CD1c-positive myeloid dendritic cell (primary cell): Measurements from ENCODE around the gene UBE2M.
"Not testable (repeated sequence)": the region's sequence is repeated elsewhere in the genome, so short reads cannot be mapped to it uniquely, and the experiment has no call there.

Experiments used
- DNase-seq: peaks from one replicate; pipeline ENCODE4 v3.0.0-alpha.2; 2016; ENCODE audit errors: extremely low spot score

The UBE2M gene

GRCh38 chr19:58558066-58558622 lies at the start of gene UBE2M:
UBE2M (minus strand) TSS chr19:58558611; CDS start chr19:58558381, 230 bp downstream.
- DNase-seq, result peak; percentile 49

- not testable (repeated sequence) for DNase-seq
These were observed 48.8 kb upstream of the UBE2M start for GRCh38 chr19:58607213-58607612.

GRCh38 chr19:58606251-58606896 lies 48.0 kb upstream of the UBE2M start:
- not testable (repeated sequence) for DNase-seq

- no peak for DNase-seq
These were observed 27.8 kb upstream of the UBE2M start for GRCh38 chr19:58586133-58586765.

GRCh38 chr19:58585442-58586132 lies 27.2 kb upstream of the UBE2M start:
- DNase-seq, result no peak

GRCh38 chr19:58584498-58585441 lies 26.4 kb upstream of the UBE2M start:
- no peak for DNase-seq

GRCh38 chr19:58582985-58583384 lies 24.6 kb upstream of the UBE2M start:
- DNase-seq, result no peak

GRCh38 chr19:58581227-58582141 lies 23.1 kb upstream of the UBE2M start:
- DNase-seq, result peak; percentile 93

- DNase-seq, result no peak
These were observed 21.2 kb upstream of the UBE2M start for GRCh38 chr19:58579473-58580142.

- no peak for DNase-seq
These were observed 19.9 kb upstream of the UBE2M start for GRCh38 chr19:58578012-58578925.

GRCh38 chr19:58577581-58577980 lies 19.2 kb upstream of the UBE2M start:
- DNase-seq, result not testable (repeated sequence)

GRCh38 chr19:58575183-58576041 lies 17.0 kb upstream of the UBE2M start:
- DNase-seq, result peak; percentile 95

- DNase-seq, result no peak
These were observed 15.3 kb upstream of the UBE2M start for GRCh38 chr19:58573658-58574164.

GRCh38 chr19:58572818-58573657 lies 14.6 kb upstream of the UBE2M start, which contains the start of gene MZF1:
MZF1 (minus strand) TSS chr19:58573335; CDS start chr19:58571389, 1,946 bp downstream.
- DNase-seq, result peak; percentile 100

GRCh38 chr19:58572026-58572817 lies 13.8 kb upstream of the UBE2M start:
- peak; percentile 71 for DNase-seq

- no peak for DNase-seq
These were observed 13.2 kb upstream of the UBE2M start for GRCh38 chr19:58571575-58571947.
